ENCODE results near the gene GMDS. TPM values are rescaled to one million over a fixed set of nuclear protein-coding genes. Genes with fewer than 3 reads are reported as not detected.

GMDS gene
- total and polyA plus RNA-seq, 2 of the 4 experiments (the other 2 are of a cell fraction): 7.3 to 21.9 TPM

- TF ChIP-seq RFX5 (IDR thresholded peaks at IDR 0.05; ENCODE audit: low read depth, low read length) (no peak), USF2 (IDR thresholded peaks at IDR 0.05; ENCODE audit: low read depth, low read length) (no peak), BHLHE40 (IDR thresholded peaks at IDR 0.05; ENCODE audit: low read depth, low read length) (no peak), CEBPB (IDR thresholded peaks at IDR 0.05; ENCODE audit: low read depth, low read length) (no peak), POLR2A (IDR thresholded peaks at IDR 0.05; ENCODE audit: low read depth, low read length) (no peak), RCOR1 (IDR thresholded peaks at IDR 0.05; ENCODE audit: insufficient replicate concordance, low read length) (no peak), MAFK (IDR thresholded peaks at IDR 0.05; ENCODE audit: low read depth, low read length) (no peak), MAZ (IDR thresholded peaks at IDR 0.05; ENCODE audit: borderline replicate concordance, low read depth, low read length) (no peak), CHD1 (IDR thresholded peaks at IDR 0.05; ENCODE audit: low read depth, low read length) (no peak), CTCF (conservative IDR thresholded peaks at IDR 0.05; ENCODE audit: low read depth, low read length) (no peak), RAD21 (IDR thresholded peaks at IDR 0.05; ENCODE audit: low read length) (no peak), ELK1 (IDR thresholded peaks at IDR 0.05; ENCODE audit: borderline replicate concordance, low read depth, low read length) (no peak), NFE2L2 (IDR thresholded peaks at IDR 0.05; ENCODE audit: low read depth, low read length) (no peak), SMC3 (IDR thresholded peaks at IDR 0.05; ENCODE audit: low read depth, low read length) (no peak)
- no peak overlapping the region for H2BK15ac ChIP-seq (ENCODE audit: low read depth, low read length)
- no peak overlapping the region for H3K4ac ChIP-seq (ENCODE audit: low read depth, low read length)
- in situ Hi-C loops (cut with MboI; ENCODE audit: low sequenced_read_pairs): no loop called here
- ATAC-seq (ENCODE audit: low read depth) (no peak), DNase-seq (no peak)
- H3K27ac ChIP-seq (ENCODE audit: insufficient read depth, low read length): no peak overlapping the region
- no peak overlapping the region for H2AK9ac ChIP-seq (replicated peaks; ENCODE audit: low read depth, low read length, poor library complexity)
- ChIA-PET POLR2A (ENCODE audit: unreplicated experiment) (no interaction called here), CTCF (interaction anchor here (0.9 kb wide), 1 partner anchor 14 kb away, joined by 3 read pairs; no protein-coding TSS in a partner anchor)
- H2BK5ac ChIP-seq (ENCODE audit: low read depth, low read length, poor library complexity, severe bottlenecking): no peak overlapping the region
- no peak overlapping the region for H2BK120ac ChIP-seq (ENCODE audit: low read depth, low read length)
- H3K23ac ChIP-seq (ENCODE audit: low read depth, low read length): no peak overlapping the region
- no peak overlapping the region for H3K18ac ChIP-seq (ENCODE audit: low read depth, low read length)
- no peak overlapping the region for H3K56ac ChIP-seq (ENCODE audit: extremely low read depth, insufficient read depth, low read length)
- no peak overlapping the region for H4K91ac ChIP-seq (ENCODE audit: insufficient read depth, low read depth, low read length)
- H3K27me3 ChIP-seq (ENCODE audit: control insufficient read depth, insufficient read depth, low read length): no peaks in the 10 kb centered on the region
- dilution Hi-C loops (cut with HindIII; ENCODE audit: low sequenced_read_pairs, unreplicated experiment): no loop called here
- no peak overlapping the region for H3K4me3 ChIP-seq (ENCODE audit: insufficient read depth, low read depth, low read length)
- no peak overlapping the region for H2AFZ ChIP-seq (replicated peaks; ENCODE audit: low read length, poor library complexity)
- H3K79me1 ChIP-seq (ENCODE audit: low read depth in 1 of 2, low read length in 2 of 2): no peaks in the 10 kb centered on the region
- no CpG with 5 or more reads among the region's 3 CpGs for WGBS, 2 experiments (ENCODE audit: extremely low coverage in 2 of 2, insufficient read length in 1 of 2)
- H4K20me1 ChIP-seq (ENCODE audit: insufficient read depth, low read length): no peaks in the 10 kb centered on the region
- no peak overlapping the region for H3K9ac ChIP-seq (ENCODE audit: low read depth, low read length)
- peaks cover 4% of the 10 kb centered on the region for H3K4me1 ChIP-seq (ENCODE audit: control insufficient read depth, insufficient read depth, low read length)
- BruUV-seq (replicated peaks): no TSS peak
- H3K9me3 ChIP-seq (ENCODE audit: control insufficient read depth, insufficient read depth, low read length): no peaks in the 10 kb centered on the region
- H4K5ac ChIP-seq (ENCODE audit: low read depth, low read length): no peak overlapping the region
- no peak overlapping the region for H2AK5ac ChIP-seq (ENCODE audit: low read depth, low read length)
- H3K4me2 ChIP-seq (ENCODE audit: low read depth, low read length): no peak overlapping the region
- intact Hi-C loops (cut with micrococcal nuclease): no loop called here
- H3K9me1 ChIP-seq (ENCODE audit: insufficient read depth, low read length): no peaks in the 10 kb centered on the region
- no peak overlapping the region for H4K8ac ChIP-seq (ENCODE audit: low read depth in 2 of 2, low read length in 2 of 2)
- H3K36me3 ChIP-seq (ENCODE audit: control insufficient read depth, insufficient read depth, low read length): no peaks in the 10 kb centered on the region
- no peak overlapping the region for H2BK20ac ChIP-seq (ENCODE audit: low read depth, low read length)
- no peak overlapping the region for H3K14ac ChIP-seq (replicated peaks; ENCODE audit: low read depth, low read length)
Measured at GRCh38 chr6:1869308-1869707, 376.1 kb downstream of the GMDS start.
